T47D (cell line): ENCODE measurements around the gene HEXIM1.

Experiments used
- DNase-seq, 2 experiments: peaks; one replicate each; pipeline versions ENCODE4 v3.0.0 to v3.0.0-alpha.2; 2011 to 2012; ENCODE audit warnings: low read depth in 1 of 2, low spot score in 1 of 2
- JUND ChIP-seq: IDR thresholded peaks from 2 replicates; pipeline ENCODE4 v1.6.1; 2012; ENCODE audit warnings: low read depth
- in situ Hi-C: cut with HindIII; loops from 2 replicates; pipeline ENCODE4 v1.10.0; 2016; ENCODE audit warnings: low sequenced_read_pairs, low pct_unique_long_range_greater_than_20kb

HEXIM1 gene

DNA sequence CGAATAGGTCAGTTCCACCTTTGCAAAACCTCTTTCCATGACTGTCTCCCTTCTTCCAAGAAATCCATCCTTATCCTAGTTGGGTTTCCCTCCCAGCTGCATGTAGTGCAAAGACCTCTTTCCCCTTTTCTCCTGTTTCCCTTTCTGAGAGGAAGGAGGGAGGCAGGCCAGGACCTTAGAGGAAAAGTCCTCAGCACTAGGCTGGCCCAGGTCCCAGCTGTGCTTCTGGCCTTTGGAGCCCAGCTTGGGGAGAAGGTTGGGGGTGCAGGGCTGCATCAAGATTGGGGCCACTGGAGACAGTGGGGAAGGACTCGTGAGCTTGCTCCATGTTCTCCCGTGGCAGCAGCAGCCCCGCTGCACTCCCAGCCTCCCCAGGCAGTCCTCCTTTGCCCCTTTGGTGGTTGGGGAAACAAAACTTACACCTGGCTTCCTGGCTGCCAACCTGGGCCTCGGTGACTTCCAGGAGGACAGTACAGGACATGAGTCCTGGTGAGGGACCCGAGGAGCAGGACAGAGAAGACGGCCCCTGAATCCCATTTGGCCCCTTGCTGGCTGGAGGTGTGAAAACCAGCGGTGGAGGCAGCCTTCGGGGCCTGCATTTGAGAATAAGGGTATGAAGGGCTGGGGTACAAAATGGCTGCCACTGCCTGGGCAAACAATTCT lies 13.9 kb downstream of the HEXIM1 start:
- no peak for TF ChIP-seq JUND
- in situ Hi-C loops, result no loop called here
- no peak for DNase-seq

DNA sequence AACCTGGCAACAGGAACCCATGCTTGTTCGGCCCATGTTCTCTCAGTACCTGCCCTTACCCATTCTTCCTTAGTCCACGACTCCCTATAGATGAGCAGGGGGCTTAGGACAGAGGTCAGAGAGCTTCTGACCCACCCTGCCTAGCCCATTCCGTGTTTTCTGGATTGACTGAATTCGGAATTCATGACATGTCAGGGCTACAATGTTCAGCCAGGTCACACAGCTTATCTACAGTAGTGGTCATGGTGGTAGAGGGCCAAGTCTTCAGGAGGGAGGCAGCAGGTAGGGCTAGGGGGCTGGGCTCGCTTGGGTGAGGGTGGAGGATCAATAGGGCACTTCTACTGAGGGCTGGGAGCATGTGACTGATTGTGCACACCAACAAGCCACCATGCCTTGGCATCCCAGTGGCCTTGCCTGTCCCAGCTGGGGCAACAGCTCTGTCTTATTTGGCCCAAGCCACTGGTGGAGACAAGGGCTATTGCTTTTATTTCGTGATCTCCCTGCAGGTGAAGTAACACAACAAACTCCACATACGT lies 16.5 kb downstream of the HEXIM1 start:
- in situ Hi-C loops, result no loop called here
- DNase-seq, result no peak

DNA sequence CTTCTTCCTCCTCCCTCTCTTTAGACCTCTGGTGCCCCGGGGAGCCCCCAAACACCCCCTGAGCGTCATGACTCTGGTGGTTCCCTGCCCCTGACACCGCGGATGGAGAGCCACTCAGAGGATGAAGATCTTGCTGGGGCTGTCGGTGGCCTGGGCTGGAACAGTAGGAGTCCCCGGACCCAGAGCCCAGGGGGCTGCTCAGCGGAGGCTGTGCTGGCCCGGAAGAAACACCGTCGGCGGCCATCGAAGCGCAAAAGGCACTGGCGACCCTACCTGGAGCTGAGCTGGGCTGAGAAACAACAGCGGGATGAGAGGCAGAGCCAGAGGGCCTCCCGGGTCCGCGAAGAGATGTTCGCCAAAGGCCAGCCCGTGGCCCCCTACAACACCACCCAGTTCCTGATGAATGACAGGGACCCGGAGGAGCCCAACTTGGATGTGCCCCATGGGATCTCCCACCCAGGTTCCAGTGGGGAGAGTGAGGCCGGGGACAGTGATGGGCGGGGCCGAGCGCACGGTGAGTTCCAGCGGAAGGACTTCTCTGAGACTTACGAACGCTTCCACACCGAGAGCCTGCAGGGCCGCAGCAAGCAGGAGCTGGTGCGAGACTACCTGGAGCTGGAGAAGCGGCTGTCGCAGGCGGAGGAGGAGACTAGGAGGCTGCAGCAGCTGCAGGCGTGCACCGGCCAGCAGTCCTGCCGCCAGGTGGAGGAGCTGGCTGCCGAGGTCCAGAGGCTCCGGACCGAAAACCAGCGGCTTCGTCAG lies 20.9 kb downstream of the HEXIM1 start:
- TF ChIP-seq JUND, result no peak
- DNase-seq, result no peak
- in situ Hi-C loops, result no loop called here

More for the DNA sequence above, 16.5 kb downstream of the HEXIM1 start:
- no peak for TF ChIP-seq JUND

DNA sequence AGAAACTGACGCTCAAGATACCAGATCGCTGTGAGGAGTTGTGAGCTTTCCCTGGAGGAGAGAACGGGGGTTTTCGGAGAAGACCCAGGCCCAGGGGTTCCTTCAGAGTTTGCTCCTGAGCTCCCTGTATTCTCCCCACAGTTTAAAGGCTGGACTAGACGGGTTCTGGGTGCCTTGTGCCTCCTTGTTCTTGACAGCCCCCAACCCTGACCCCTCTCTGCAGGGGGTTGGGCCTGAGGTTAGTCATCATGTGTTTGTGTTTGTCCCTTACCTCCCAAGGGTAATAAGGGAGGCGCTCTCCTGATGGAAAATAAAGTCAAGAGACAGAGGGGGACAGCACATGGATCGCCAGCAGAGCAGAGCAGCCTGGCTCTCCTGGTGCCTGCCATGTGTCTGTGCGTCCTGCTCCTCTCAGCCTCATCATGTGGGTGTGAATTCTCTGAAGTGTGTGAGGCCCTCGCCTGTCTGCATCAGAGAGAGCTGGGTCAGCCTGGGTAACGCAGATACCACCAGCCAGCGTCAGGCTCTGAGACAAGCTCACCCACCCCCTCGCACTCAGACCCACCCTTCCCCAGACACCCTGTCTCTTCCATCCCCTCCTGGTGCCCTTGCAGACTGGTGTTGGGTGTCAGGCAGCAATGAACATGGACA lies 22.1 kb downstream of the HEXIM1 start:
- in situ Hi-C loops, result no loop called here
- no peak for DNase-seq

DNA sequence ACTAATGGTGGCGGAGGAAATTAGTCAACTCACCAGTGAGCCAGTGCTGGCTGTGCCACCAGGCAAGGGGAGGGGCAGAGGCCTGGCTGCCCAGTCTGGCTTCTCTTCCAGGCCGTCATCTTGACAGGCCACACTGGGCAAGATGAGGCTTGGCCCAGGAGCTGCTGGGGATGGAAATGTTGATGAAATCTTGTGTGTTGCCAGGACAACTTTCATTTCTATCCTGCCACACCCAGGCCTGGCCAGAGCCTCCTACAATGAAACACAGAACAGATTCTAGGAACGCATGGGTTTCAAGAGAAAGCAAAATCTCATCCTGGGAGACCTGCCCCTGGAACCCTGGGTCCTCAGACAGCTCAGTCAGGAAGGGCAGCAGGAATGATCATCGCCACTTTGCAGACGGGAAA lies 22.7 kb downstream of the HEXIM1 start:
- in situ Hi-C loops, result no loop called here
- peak; percentile 56 to 95 for DNase-seq
- TF ChIP-seq JUND, result no peak

More for the DNA sequence above, 22.1 kb downstream of the HEXIM1 start:
- TF ChIP-seq JUND, result no peak

DNA sequence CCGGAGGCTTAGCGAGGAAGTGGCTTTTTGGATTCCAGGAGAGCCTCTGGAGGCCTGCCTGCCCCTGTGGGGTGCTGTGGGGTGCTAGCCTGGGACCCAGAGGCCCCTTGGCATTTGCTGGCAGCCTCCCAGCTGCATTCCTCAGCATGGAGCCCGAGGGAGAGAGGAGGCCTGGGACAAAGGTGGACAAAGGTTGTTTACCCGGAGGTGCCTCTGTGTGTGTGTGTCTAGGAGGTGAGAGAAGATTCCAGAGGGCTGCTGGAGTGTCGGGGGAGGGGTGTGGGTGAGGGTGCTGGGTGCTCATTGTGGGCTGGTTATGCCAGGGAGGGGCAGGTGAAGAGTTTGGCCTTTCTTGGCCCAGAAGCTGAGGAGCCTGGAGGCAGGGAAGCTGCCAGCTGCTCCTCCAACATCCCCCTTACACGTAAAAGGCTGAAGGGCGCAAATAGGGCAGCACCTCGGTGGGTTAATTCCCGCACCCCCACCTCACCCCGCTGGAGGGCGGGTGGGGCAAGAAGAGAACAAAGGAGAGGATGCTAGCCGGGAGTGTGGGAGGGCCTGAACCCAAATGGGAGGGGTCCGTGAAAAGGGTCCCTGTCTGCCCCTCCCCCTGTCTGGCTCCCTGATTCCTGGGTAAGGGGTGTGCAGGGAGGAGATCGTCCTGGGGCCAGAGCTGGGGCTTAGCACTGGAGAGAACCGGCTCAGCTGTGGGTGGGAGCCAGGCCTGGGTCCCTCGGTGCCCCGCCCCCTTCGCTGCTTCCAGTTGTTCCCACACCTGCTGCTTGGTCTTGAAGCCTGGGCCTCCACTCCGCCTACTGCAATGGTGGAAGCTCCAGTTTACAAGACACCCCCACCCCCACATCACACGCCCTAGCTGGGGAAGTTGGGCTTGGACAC lies 23.3 kb downstream of the HEXIM1 start:
- no peak for TF ChIP-seq JUND
- in situ Hi-C loops, result no loop called here
- DNase-seq, result peak; percentile 71 to 100

DNA sequence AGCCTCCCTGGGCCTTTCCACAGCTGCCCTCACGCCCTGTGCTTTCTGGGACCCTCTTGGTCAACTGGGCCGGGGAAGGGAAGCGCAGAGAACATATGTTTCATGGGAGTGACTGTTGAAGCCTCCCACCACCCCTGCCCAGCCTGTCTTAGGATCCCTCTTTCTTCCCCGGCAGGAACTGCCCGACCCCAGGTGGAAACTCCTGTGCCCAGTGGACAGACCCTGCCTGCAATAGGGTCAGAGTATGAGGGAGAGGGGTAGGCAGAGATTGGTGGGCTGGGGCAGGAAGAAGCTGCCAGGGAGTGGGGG lies 23.9 kb downstream of the HEXIM1 start:
- DNase-seq, result no peak
- no peak for TF ChIP-seq JUND
- in situ Hi-C loops, result no loop called here

DNA sequence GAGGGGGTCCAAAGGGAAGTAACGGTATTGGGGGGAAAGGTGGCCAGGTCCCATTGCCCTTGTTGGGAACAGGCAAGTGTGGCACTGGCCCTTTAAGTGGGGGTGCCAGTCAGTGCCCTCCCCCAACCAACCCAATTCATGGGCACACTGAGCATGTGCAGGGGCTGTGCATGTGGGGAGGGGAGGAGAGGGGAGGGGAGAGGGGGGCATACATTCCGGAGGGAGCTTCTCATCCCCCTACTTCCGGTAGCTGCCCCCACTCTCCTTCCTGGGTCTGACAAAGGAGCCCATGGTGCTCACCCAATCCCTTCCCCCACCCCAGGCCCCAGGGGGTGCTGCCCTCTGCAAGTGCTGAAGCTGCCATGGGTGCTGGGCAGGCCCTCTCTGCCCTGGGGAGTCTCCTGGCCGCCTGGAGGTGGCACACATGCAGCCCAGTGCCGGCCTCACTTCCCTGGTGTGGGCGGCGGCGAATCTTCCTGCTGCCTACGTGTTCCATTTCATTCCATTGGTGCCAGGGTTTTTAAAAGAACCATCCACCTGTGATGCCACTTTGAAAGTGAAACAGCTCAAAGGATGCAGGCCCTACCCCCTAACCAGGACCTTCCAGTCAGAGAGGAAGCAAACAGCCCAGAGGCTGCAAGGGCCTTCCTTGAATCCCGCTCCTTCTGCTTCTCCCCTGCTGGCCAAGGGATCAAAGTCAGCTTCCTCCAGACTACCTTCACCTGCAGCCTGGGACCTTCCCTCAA lies 24.4 kb downstream of the HEXIM1 start:
- TF ChIP-seq JUND, result no peak
- DNase-seq, result peak; percentile 54 to 98

DNA sequence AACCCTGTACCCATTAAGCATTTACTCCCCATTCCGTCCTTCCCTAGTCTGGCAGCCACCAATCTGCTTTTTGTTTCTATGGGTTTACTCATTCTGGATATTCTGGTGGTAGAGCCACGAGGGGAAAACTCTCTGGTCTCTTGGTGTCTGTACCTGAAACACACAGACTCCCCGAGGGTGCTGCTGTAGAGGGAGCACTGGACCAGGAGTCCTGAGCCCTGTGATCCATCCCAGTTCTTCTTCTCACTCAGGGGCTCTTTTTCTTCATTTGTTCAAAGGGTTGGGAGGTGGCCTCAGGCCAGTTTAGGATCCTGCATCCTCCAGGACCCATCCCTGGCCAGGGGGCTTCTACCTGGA lies 27.5 kb downstream of the HEXIM1 start:
- TF ChIP-seq JUND, result no peak
- DNase-seq, result no peak
- in situ Hi-C loops, result no loop called here

More for the DNA sequence above, 24.4 kb downstream of the HEXIM1 start:
- in situ Hi-C loops, result no loop called here

DNA sequence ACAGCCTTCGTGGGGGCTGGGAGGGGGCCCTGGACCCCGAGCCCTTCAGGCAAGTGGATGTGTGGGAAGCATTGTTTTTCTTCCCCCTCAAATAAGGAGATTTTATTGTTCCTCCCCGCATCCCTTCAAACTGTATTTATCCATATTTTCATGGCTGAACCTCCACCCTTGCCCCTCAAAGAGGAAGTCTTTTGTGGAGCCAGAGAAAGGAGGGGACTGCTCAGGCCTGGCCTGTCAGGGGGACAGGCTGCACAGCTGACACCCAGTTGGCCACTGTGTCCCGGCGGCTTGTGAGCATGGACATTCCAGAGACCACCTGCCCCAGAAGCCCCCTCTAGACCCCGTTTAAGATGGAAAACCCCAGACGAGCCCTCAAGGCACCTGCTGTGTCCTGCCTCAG lies 29.3 kb downstream of the HEXIM1 start:
- no peak for DNase-seq
- in situ Hi-C loops, result no loop called here

DNA sequence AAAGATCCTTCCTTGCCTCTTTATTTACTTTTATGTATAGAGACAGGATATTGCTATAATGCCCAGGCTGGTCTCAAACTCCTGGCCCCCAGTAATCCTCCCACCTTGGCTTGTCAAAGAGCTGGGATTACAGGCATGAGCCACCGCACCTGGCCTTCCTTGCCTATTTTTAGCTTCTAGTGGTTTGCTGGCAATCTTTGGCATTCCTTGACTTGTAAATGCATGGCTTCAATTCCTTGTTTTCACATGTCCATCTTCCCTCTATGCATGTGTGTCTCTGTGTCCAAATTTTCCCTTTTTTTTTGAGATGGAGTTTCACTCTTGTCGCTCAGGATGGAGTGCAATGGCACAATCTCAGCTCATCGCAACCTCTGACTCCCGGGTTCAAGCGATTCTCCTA lies 35.9 kb downstream of the HEXIM1 start:
- no peak for TF ChIP-seq JUND
- in situ Hi-C loops, result no loop called here
- no peak for DNase-seq

More for the DNA sequence above, 29.3 kb downstream of the HEXIM1 start:
- no peak for TF ChIP-seq JUND
